Activated CD4-positive, alpha-beta T cell treated with anti-CD3 and anti-CD28 coated beads, Interleukin-2, amount 50 U/mL, for 24 hours (primary cell): ENCODE results near the gene SFI1.
A peak's percentile ranks its signal among the peaks of the same experiment; 100 is the strongest.
"Not testable (repeated sequence)": the region's sequence is repeated elsewhere in the genome, so short reads cannot be mapped to it uniquely, and the experiment has no call there.

Source experiments
- DNase-seq, 2 donors: peaks; one replicate each; pipeline ENCODE4 v3.0.0-alpha.2; 2020; ENCODE audit warnings: low read depth in 1 of 2, low spot score in 1 of 2

The SFI1 gene

GRCh38 chr22:31496007-31496734 lies at the start of gene SFI1:
TSS of gene SFI1 (plus strand) at chr22:31496536. CDS start at chr22:31508285, 11,749 bp downstream.
- peak; percentile 89 to 93 for DNase-seq

- DNase-seq, result no peak
These were observed 49.6 kb upstream of the SFI1 start for GRCh38 chr22:31446767-31447166.

GRCh38 chr22:31447337-31447736 lies 49.0 kb upstream of the SFI1 start:
- no peak for DNase-seq

- no peak for DNase-seq
These were observed 48.0 kb upstream of the SFI1 start for GRCh38 chr22:31448382-31448781.

- no peak for DNase-seq
These were observed 46.8 kb upstream of the SFI1 start for GRCh38 chr22:31449506-31449905.

- no peak for DNase-seq
These were observed 44.4 kb upstream of the SFI1 start for GRCh38 chr22:31451709-31452571.

GRCh38 chr22:31461699-31462098 lies 34.6 kb upstream of the SFI1 start:
- DNase-seq, result no peak

GRCh38 chr22:31465307-31465706 lies 31.0 kb upstream of the SFI1 start:
- no peak for DNase-seq

- DNase-seq, result no peak
These were observed 21.6 kb upstream of the SFI1 start for GRCh38 chr22:31474743-31475142.

- no peak for DNase-seq
These were observed 20.5 kb upstream of the SFI1 start for GRCh38 chr22:31475800-31476199.

GRCh38 chr22:31477329-31477728 lies 19.0 kb upstream of the SFI1 start:
- DNase-seq, result no peak

GRCh38 chr22:31481129-31481528 lies 15.2 kb upstream of the SFI1 start:
- no peak for DNase-seq

- DNase-seq, result not testable (repeated sequence)
These were observed 13.9 kb upstream of the SFI1 start for GRCh38 chr22:31482470-31482869.

- not testable (repeated sequence) for DNase-seq
These were observed 10.0 kb upstream of the SFI1 start for GRCh38 chr22:31486369-31486768.

GRCh38 chr22:31486951-31487350 lies 9.4 kb upstream of the SFI1 start:
- no peak for DNase-seq

- no peak for DNase-seq
These were observed 7.9 kb upstream of the SFI1 start for GRCh38 chr22:31488346-31488883.

GRCh38 chr22:31488988-31489617 lies 7.2 kb upstream of the SFI1 start:
- DNase-seq, result no peak

- DNase-seq, result peak; percentile 77 to 79
These were observed 6.5 kb upstream of the SFI1 start, which contains the start of gene EIF4ENIF1 for GRCh38 chr22:31489632-31490495. TSS of gene EIF4ENIF1 (minus strand) at chr22:31489842. CDS start at chr22:31488718, 1,124 bp downstream.

GRCh38 chr22:31490496-31490925 lies 5.8 kb upstream of the SFI1 start:
- peak; percentile 26 to 52 for DNase-seq

GRCh38 chr22:31491218-31491962 lies 4.9 kb upstream of the SFI1 start:
- DNase-seq, result no peak
